GM06990 (cell line): Measurements from ENCODE around the gene UPF2.
"Not testable (repeated sequence)": the region's sequence is repeated elsewhere in the genome, so short reads cannot be mapped to it uniquely, and the experiment has no call there.

Experiments
- DNase-seq: peaks from one replicate; pipeline ENCODE4 v3.0.0-alpha.2; 2011; ENCODE audit not compliant: insufficient read length; ENCODE audit errors: extremely low read depth
- H3K27me3 ChIP-seq: replicated peaks from 2 replicates; pipeline ENCODE4 v1.6.0; 2011; ENCODE audit warnings: low read length; ENCODE audit not compliant: control insufficient read depth, insufficient read depth
- H3K36me3 ChIP-seq: 2 replicates; pipeline ENCODE4 v1.5.1; 2011; ENCODE audit warnings: low read length; ENCODE audit not compliant: control insufficient read depth, insufficient read depth
- H3K4me3 ChIP-seq: replicated peaks from 2 replicates; pipeline ENCODE4 v1.5.1; 2011; ENCODE audit warnings: low read depth, mild to moderate bottlenecking, control low read depth, low read length
- CTCF ChIP-seq: IDR thresholded peaks from 2 replicates; pipeline ENCODE4 v1.5.1; 2011; ENCODE audit warnings: low read length, control low read depth, mild to moderate bottlenecking, inconsistent platforms; ENCODE audit not compliant: insufficient read depth, poor library complexity, severe bottlenecking

UPF2 gene

GRCh38 chr10:12077580-12078180, 35.1 kb upstream of the UPF2 start:
- TF ChIP-seq CTCF: no peak
- DNase-seq: peak; percentile 32
- peaks cover 2% of the 10 kb centered on the region for H3K36me3 ChIP-seq
- H3K4me3 ChIP-seq: no peak overlapping the region
- no peaks in the 10 kb centered on the region for H3K27me3 ChIP-seq

- TF ChIP-seq CTCF: no peak
- H3K27me3 ChIP-seq: no peaks in the 10 kb centered on the region
- peaks cover 2% of the 10 kb centered on the region; the same call in 1 of the 2 replicates for H3K36me3 ChIP-seq
- peak; percentile 24 for DNase-seq
- no peak overlapping the region for H3K4me3 ChIP-seq
Observed at GRCh38 chr10:12073526-12073925, 30.9 kb upstream of the UPF2 start.

GRCh38 chr10:12071441-12071840, 28.8 kb upstream of the UPF2 start:
- not testable (repeated sequence) for DNase-seq, H3K27me3 ChIP-seq, H3K4me3 ChIP-seq, H3K36me3 ChIP-seq

- Histone ChIP-seq H3K36me3 (no peaks in the 10 kb centered on the region), H3K4me3 (peak within 1 kb of the TSS; percentile 94), H3K27me3 (no peaks in the 10 kb centered on the region)
- peak; percentile 100 for DNase-seq
- peak; percentile 18 for TF ChIP-seq CTCF
Observed at GRCh38 chr10:12068449-12069269, 26.1 kb upstream of the UPF2 start, which contains the start of gene DHTKD1. Gene DHTKD1 (plus strand): TSS chr10:12068954. CDS start chr10:12069034, 80 bp downstream.

- no peak for TF ChIP-seq CTCF
- Histone ChIP-seq H3K36me3 (no peaks in the 10 kb centered on the region), H3K27me3 (no peaks in the 10 kb centered on the region), H3K4me3 (no peak overlapping the region)
- DNase-seq: no peak
Observed at GRCh38 chr10:12067336-12067735, 24.7 kb upstream of the UPF2 start.

- H3K4me3 ChIP-seq: no peak overlapping the region
- no peak for TF ChIP-seq CTCF
- H3K36me3 ChIP-seq: no peaks in the 10 kb centered on the region
- DNase-seq: no peak
- H3K27me3 ChIP-seq: no peaks in the 10 kb centered on the region
Observed at GRCh38 chr10:12063483-12063818, 20.8 kb upstream of the UPF2 start.
